ENCODE results near the gene PADI3. TPM values are rescaled to one million over a fixed set of nuclear protein-coding genes. Genes with fewer than 3 reads are reported as not detected.

PADI3 gene
- total RNA-seq, 1 donor from 2014 or later = not detected

- intact Hi-C loops (cut with micrococcal nuclease) = no loop called here
- no peak overlapping the region for H3K27ac Mint-ChIP-seq
- no peaks in the 10 kb centered on the region for H3K4me1 Mint-ChIP-seq (ENCODE audit: low read depth)
- no peak overlapping the region for H3K4me3 Mint-ChIP-seq
- no peaks in the 10 kb centered on the region for H3K9me3 Mint-ChIP-seq
- no peaks in the 10 kb centered on the region for H3K36me3 Mint-ChIP-seq (ENCODE audit: low read depth)
- H3K27me3 Mint-ChIP-seq (ENCODE audit: insufficient read depth) = no peaks in the 10 kb centered on the region
- DNase-seq (ENCODE audit: low spot score) = no peak
These were observed 24.2 kb downstream of the PADI3 start for GRCh38 chr1:17273096-17273495.

GRCh38 chr1:17274186-17275170, 25.6 kb downstream of the PADI3 start:
- intact Hi-C loops (cut with micrococcal nuclease) = no loop called here
- H3K36me3 Mint-ChIP-seq (ENCODE audit: low read depth) = no peaks in the 10 kb centered on the region
- H3K27me3 Mint-ChIP-seq (ENCODE audit: insufficient read depth) = no peaks in the 10 kb centered on the region
- no peak overlapping the region for H3K4me3 Mint-ChIP-seq
- no peak for DNase-seq (ENCODE audit: low spot score)
- H3K27ac Mint-ChIP-seq = no peak overlapping the region
- no peaks in the 10 kb centered on the region for H3K4me1 Mint-ChIP-seq (ENCODE audit: low read depth)
- no peaks in the 10 kb centered on the region for H3K9me3 Mint-ChIP-seq

- Mint-ChIP-seq H3K27ac (no peak overlapping the region), H3K27me3 (ENCODE audit: insufficient read depth) (no peaks in the 10 kb centered on the region), H3K4me3 (no peak overlapping the region), H3K9me3 (no peaks in the 10 kb centered on the region), H3K36me3 (ENCODE audit: low read depth) (no peaks in the 10 kb centered on the region), H3K4me1 (ENCODE audit: low read depth) (no peaks in the 10 kb centered on the region)
- intact Hi-C loops (cut with micrococcal nuclease) = no loop called here
- DNase-seq (ENCODE audit: low spot score) = no peak
These were observed 27.7 kb downstream of the PADI3 start for GRCh38 chr1:17276568-17276967.

GRCh38 chr1:17277511-17278159, 28.7 kb downstream of the PADI3 start:
- H3K27ac Mint-ChIP-seq = no peak overlapping the region
- H3K9me3 Mint-ChIP-seq = no peaks in the 10 kb centered on the region
- DNase-seq (ENCODE audit: low spot score) = no peak
- no peak overlapping the region for H3K4me3 Mint-ChIP-seq
- H3K4me1 Mint-ChIP-seq (ENCODE audit: low read depth) = no peaks in the 10 kb centered on the region
- H3K36me3 Mint-ChIP-seq (ENCODE audit: low read depth) = no peaks in the 10 kb centered on the region
- intact Hi-C loops (cut with micrococcal nuclease) = no loop called here
- peaks cover 4% of the 10 kb centered on the region for H3K27me3 Mint-ChIP-seq (ENCODE audit: insufficient read depth)

GRCh38 chr1:17278996-17279830, 30.3 kb downstream of the PADI3 start:
- no peak overlapping the region for H3K27ac Mint-ChIP-seq
- H3K36me3 Mint-ChIP-seq (ENCODE audit: low read depth) = no peaks in the 10 kb centered on the region
- H3K4me3 Mint-ChIP-seq = no peak overlapping the region
- intact Hi-C loops (cut with micrococcal nuclease) = no loop called here
- H3K9me3 Mint-ChIP-seq = no peaks in the 10 kb centered on the region
- H3K4me1 Mint-ChIP-seq (ENCODE audit: low read depth) = no peaks in the 10 kb centered on the region
- no peak for DNase-seq (ENCODE audit: low spot score)
- H3K27me3 Mint-ChIP-seq (ENCODE audit: insufficient read depth) = peaks cover 4% of the 10 kb centered on the region

- Mint-ChIP-seq H3K4me1 (ENCODE audit: low read depth) (no peaks in the 10 kb centered on the region), H3K9me3 (no peaks in the 10 kb centered on the region), H3K4me3 (no peak overlapping the region), H3K27me3 (ENCODE audit: insufficient read depth) (peaks cover 4% of the 10 kb centered on the region), H3K36me3 (ENCODE audit: low read depth) (no peaks in the 10 kb centered on the region), H3K27ac (no peak overlapping the region)
- no peak for DNase-seq (ENCODE audit: low spot score)
- intact Hi-C loops (cut with micrococcal nuclease) = no loop called here
These were observed 31.5 kb downstream of the PADI3 start for GRCh38 chr1:17280436-17280835.

GRCh38 chr1:17280894-17281293, 32.0 kb downstream of the PADI3 start:
- no peaks in the 10 kb centered on the region for H3K36me3 Mint-ChIP-seq (ENCODE audit: low read depth)
- H3K27me3 Mint-ChIP-seq (ENCODE audit: insufficient read depth) = peaks cover 4% of the 10 kb centered on the region
- H3K9me3 Mint-ChIP-seq = no peaks in the 10 kb centered on the region
- H3K4me3 Mint-ChIP-seq = no peak overlapping the region
- no peak for DNase-seq (ENCODE audit: low spot score)
- intact Hi-C loops (cut with micrococcal nuclease) = no loop called here
- no peaks in the 10 kb centered on the region for H3K4me1 Mint-ChIP-seq (ENCODE audit: low read depth)
- no peak overlapping the region for H3K27ac Mint-ChIP-seq

GRCh38 chr1:17281775-17282181, 32.9 kb downstream of the PADI3 start:
- no peak overlapping the region for H3K4me3 Mint-ChIP-seq
- intact Hi-C loops (cut with micrococcal nuclease) = no loop called here
- peaks cover 4% of the 10 kb centered on the region for H3K27me3 Mint-ChIP-seq (ENCODE audit: insufficient read depth)
- no peaks in the 10 kb centered on the region for H3K9me3 Mint-ChIP-seq
- H3K27ac Mint-ChIP-seq = no peak overlapping the region
- no peaks in the 10 kb centered on the region for H3K4me1 Mint-ChIP-seq (ENCODE audit: low read depth)
- no peak for DNase-seq (ENCODE audit: low spot score)
- no peaks in the 10 kb centered on the region for H3K36me3 Mint-ChIP-seq (ENCODE audit: low read depth)

GRCh38 chr1:17282836-17283235, 33.9 kb downstream of the PADI3 start:
- H3K27me3 Mint-ChIP-seq (ENCODE audit: insufficient read depth) = peaks cover 4% of the 10 kb centered on the region
- H3K9me3 Mint-ChIP-seq = no peaks in the 10 kb centered on the region
- DNase-seq (ENCODE audit: low spot score) = no peak
- no peak overlapping the region for H3K27ac Mint-ChIP-seq
- no peak overlapping the region for H3K4me3 Mint-ChIP-seq
- intact Hi-C loops (cut with micrococcal nuclease) = no loop called here
- H3K36me3 Mint-ChIP-seq (ENCODE audit: low read depth) = no peaks in the 10 kb centered on the region
- no peaks in the 10 kb centered on the region for H3K4me1 Mint-ChIP-seq (ENCODE audit: low read depth)

- no peaks in the 10 kb centered on the region for H3K36me3 Mint-ChIP-seq (ENCODE audit: low read depth)
- H3K4me3 Mint-ChIP-seq = no peak overlapping the region
- peaks cover 11% of the 10 kb centered on the region for H3K27me3 Mint-ChIP-seq (ENCODE audit: insufficient read depth)
- intact Hi-C loops (cut with micrococcal nuclease) = no loop called here
- H3K27ac Mint-ChIP-seq = no peak overlapping the region
- no peaks in the 10 kb centered on the region for H3K4me1 Mint-ChIP-seq (ENCODE audit: low read depth)
- no peaks in the 10 kb centered on the region for H3K9me3 Mint-ChIP-seq
- no peak for DNase-seq (ENCODE audit: low spot score)
These were observed 37.7 kb downstream of the PADI3 start for GRCh38 chr1:17286646-17287045.

- no peaks in the 10 kb centered on the region for H3K9me3 Mint-ChIP-seq
- no peak overlapping the region for H3K4me3 Mint-ChIP-seq
- no peaks in the 10 kb centered on the region for H3K36me3 Mint-ChIP-seq (ENCODE audit: low read depth)
- H3K27me3 Mint-ChIP-seq (ENCODE audit: insufficient read depth) = peaks cover 7% of the 10 kb centered on the region
- no peak for DNase-seq (ENCODE audit: low spot score)
- H3K27ac Mint-ChIP-seq = no peak overlapping the region
- no peaks in the 10 kb centered on the region for H3K4me1 Mint-ChIP-seq (ENCODE audit: low read depth)
- intact Hi-C loops (cut with micrococcal nuclease) = no loop called here
These were observed 38.4 kb downstream of the PADI3 start for GRCh38 chr1:17287130-17287776.

GRCh38 chr1:17289721-17290120, 40.8 kb downstream of the PADI3 start:
- H3K27ac Mint-ChIP-seq = no peak overlapping the region
- intact Hi-C loops (cut with micrococcal nuclease) = no loop called here

More at GRCh38 chr1:17289721-17290120, 40.8 kb downstream of the PADI3 start:
- no peaks in the 10 kb centered on the region for H3K9me3 Mint-ChIP-seq
- no peak for DNase-seq (ENCODE audit: low spot score)
- H3K27me3 Mint-ChIP-seq (ENCODE audit: insufficient read depth) = peaks cover 7% of the 10 kb centered on the region
- H3K4me3 Mint-ChIP-seq = no peak overlapping the region
- H3K36me3 Mint-ChIP-seq (ENCODE audit: low read depth) = no peaks in the 10 kb centered on the region
- H3K4me1 Mint-ChIP-seq (ENCODE audit: low read depth) = no peaks in the 10 kb centered on the region
